ENCODE results near the gene ROM1. TPM values are rescaled to one million over a fixed set of nuclear protein-coding genes. Genes with fewer than 3 reads are reported as not detected.

The ROM1 gene
- polyA plus RNA-seq, 3 donors = 0.51 to 1.4 (median 0.75) TPM

- H3K4me3 ChIP-seq (replicated peaks in 1 of 3; ENCODE audit: low read depth in 2 of 3, low read length in 3 of 3) = no peak overlapping the region
- peak overlapping the region in 1 of 2 donors; percentile 28 for H3K27ac ChIP-seq (ENCODE audit: low read depth in 1 of 2, low read length in 2 of 2)
- H3K79me2 ChIP-seq (ENCODE audit: insufficient read depth, low read length) = peaks cover 42% of the 10 kb centered on the region
- Mint-ChIP-seq H3K27me3 (ENCODE audit: low read depth in 3 of 3) (peaks cover 0 to 2% (median 0%) of the 10 kb centered on the region in 3 donors), H3K4me3 (no peak overlapping the region), H3K36me3 (peaks cover 64 to 66% of the 10 kb centered on the region in 2 donors), H3K9me3 (peaks cover 0 to 2% (median 0%) of the 10 kb centered on the region in 7 donors), H3K4me1 (peaks cover 59% of the 10 kb centered on the region), H3K27ac (peak overlapping the region in 4 of 7 donors; percentile 24 to 68 (median 62))
- H3K27me3 ChIP-seq (ENCODE audit: control insufficient read depth in 2 of 2, insufficient read depth in 2 of 2, low read length in 2 of 2) = no peaks in the 10 kb centered on the region
- WGBS (ENCODE audit: insufficient coverage) = 95% methylated on average over 7 of the region's 8 CpGs
- no peak for TF ChIP-seq CTCF (IDR thresholded peaks at IDR 0.05)
- H3K9ac ChIP-seq (ENCODE audit: insufficient read depth, low read length, poor library complexity, severe bottlenecking) = no peak overlapping the region
- no peaks in the 10 kb centered on the region for H3K9me3 ChIP-seq (replicated peaks in 1 of 2; ENCODE audit: control insufficient read depth in 1 of 2, insufficient read depth in 1 of 2, low read length in 2 of 2)
- H2AFZ ChIP-seq (ENCODE audit: insufficient read depth, low read depth, low read length, poor library complexity, severe bottlenecking) = no peak overlapping the region
- peaks cover 58% of the 10 kb centered on the region for H4K20me1 ChIP-seq (ENCODE audit: insufficient read depth, low read length)
- peaks cover 48 to 64% of the 10 kb centered on the region in 2 donors for H3K4me1 ChIP-seq (ENCODE audit: control insufficient read depth in 1 of 2, insufficient read depth in 2 of 2, low read length in 2 of 2)
- peaks cover 50 to 52% of the 10 kb centered on the region in 2 donors for H3K36me3 ChIP-seq (replicated peaks in 1 of 2; ENCODE audit: control insufficient read depth in 1 of 2, insufficient read depth in 2 of 2, low read length in 2 of 2)
- DNase-seq = no peak
- intact Hi-C loops (cut with micrococcal nuclease) = loop anchor here (10.0 kb wide), 3 partner anchors 110 to 270 kb away; partner anchors contain the start of genes BSCL2 (in 2 of the 2), GNG3 (in 2 of the 2) and TMEM179B (in 1 of the 2)
- H3K4me2 ChIP-seq (replicated peaks; ENCODE audit: extremely low read depth, low read length, poor library complexity, severe bottlenecking) = no peak overlapping the region
Measured at GRCh38 chr11:62595124-62595523, 17.9 kb upstream of the ROM1 start.

GRCh38 chr11:62599069-62599696 lies 13.9 kb upstream of the ROM1 start:
- Mint-ChIP-seq H3K27ac (peak overlapping the region; percentile 82 to 92 (median 88)), H3K27me3 (ENCODE audit: low read depth in 3 of 3) (no peaks in the 10 kb centered on the region), H3K36me3 (peaks cover 65 to 67% of the 10 kb centered on the region in 2 donors), H3K4me1 (peaks cover 51% of the 10 kb centered on the region), H3K4me3 (peak overlapping the region; percentile 92 to 96), H3K9me3 (no peaks in the 10 kb centered on the region)
- intact Hi-C loops (cut with micrococcal nuclease) = loop anchor here (10.0 kb wide), 3 partner anchors 106 to 266 kb away; partner anchors contain the start of genes BSCL2 (in 2 of the 2), GNG3 (in 2 of the 2) and TMEM179B (in 1 of the 2)
- Histone ChIP-seq H3K36me3 (replicated peaks in 1 of 2; ENCODE audit: control insufficient read depth in 1 of 2, insufficient read depth in 2 of 2, low read length in 2 of 2) (peaks cover 48 to 53% of the 10 kb centered on the region in 2 donors), H3K4me1 (ENCODE audit: control insufficient read depth in 1 of 2, insufficient read depth in 2 of 2, low read length in 2 of 2) (peaks cover 39 to 50% of the 10 kb centered on the region in 2 donors), H3K9ac (ENCODE audit: insufficient read depth, low read length, poor library complexity, severe bottlenecking) (peak overlapping the region; percentile 97), H2AFZ (ENCODE audit: insufficient read depth, low read depth, low read length, poor library complexity, severe bottlenecking) (no peak overlapping the region), H3K4me3 (replicated peaks in 1 of 3; ENCODE audit: low read depth in 2 of 3, low read length in 3 of 3) (peak overlapping the region in 1 of 3 experiments; percentile 93), H4K20me1 (ENCODE audit: insufficient read depth, low read length) (peaks cover 52% of the 10 kb centered on the region), H3K27ac (ENCODE audit: low read depth in 1 of 2, low read length in 2 of 2) (peak overlapping the region; percentile 30), H3K79me2 (ENCODE audit: insufficient read depth, low read length) (peaks cover 43% of the 10 kb centered on the region), H3K4me2 (replicated peaks; ENCODE audit: extremely low read depth, low read length, poor library complexity, severe bottlenecking) (peak overlapping the region; percentile 98), H3K9me3 (replicated peaks in 1 of 2; ENCODE audit: control insufficient read depth in 1 of 2, insufficient read depth in 1 of 2, low read length in 2 of 2) (no peaks in the 10 kb centered on the region), H3K27me3 (ENCODE audit: control insufficient read depth in 2 of 2, insufficient read depth in 2 of 2, low read length in 2 of 2) (no peaks in the 10 kb centered on the region)
- TF ChIP-seq CTCF (IDR thresholded peaks at IDR 0.05) = no peak
- peak; percentile 93 to 97 (median 94) for DNase-seq
- WGBS (ENCODE audit: insufficient coverage) = no CpG with 5 or more reads among the region's 7 CpGs

Data from CD14-positive monocyte (primary cell).